ENCODE measurements around the gene COL4A2.

Gene COL4A2

GRCh38 chr13:110458017-110458416, 150.9 kb downstream of the COL4A2 start:
- TF ChIP-seq CTCF (conservative IDR thresholded peaks at IDR 0.05; ENCODE audit: low read depth) = no peak
- CTCF ChIA-PET = no interaction called here
- POLR2A ChIA-PET (ENCODE audit: low non-redundant PET) = no interaction called here
- DNase-seq (ENCODE audit: low spot score) = no peak
- no peak overlapping the region for H3K27ac ChIP-seq

GRCh38 chr13:110458594-110459365, 151.7 kb downstream of the COL4A2 start:
- ChIA-PET CTCF (interaction anchor here (0.6 kb wide), 1 partner anchor 152 kb away, joined by 3 read pairs; the partner anchor contains the start of genes COL4A1 and COL4A2), POLR2A (ENCODE audit: low non-redundant PET) (no interaction called here)
- no peak for DNase-seq (ENCODE audit: low spot score)

GRCh38 chr13:110462091-110462490, 155.0 kb downstream of the COL4A2 start:
- CTCF ChIA-PET = interaction anchor here (0.6 kb wide), 1 partner anchor 190 kb away, joined by 3 read pairs; no protein-coding TSS in a partner anchor
- POLR2A ChIA-PET (ENCODE audit: low non-redundant PET) = no interaction called here
- DNase-seq (ENCODE audit: low spot score) = no peak
- no peak for TF ChIP-seq CTCF (conservative IDR thresholded peaks at IDR 0.05; ENCODE audit: low read depth)
- no peak overlapping the region for H3K27ac ChIP-seq

More at GRCh38 chr13:110458594-110459365, 151.7 kb downstream of the COL4A2 start:
- TF ChIP-seq CTCF (conservative IDR thresholded peaks at IDR 0.05; ENCODE audit: low read depth) = no peak
- no peak overlapping the region for H3K27ac ChIP-seq

- CTCF ChIA-PET = no interaction called here
- POLR2A ChIA-PET (ENCODE audit: low non-redundant PET) = no interaction called here
- H3K27ac ChIP-seq = no peak overlapping the region
- DNase-seq (ENCODE audit: low spot score) = no peak
- TF ChIP-seq CTCF (conservative IDR thresholded peaks at IDR 0.05; ENCODE audit: low read depth) = no peak
Observed at GRCh38 chr13:110463156-110463555, 156.1 kb downstream of the COL4A2 start.

GRCh38 chr13:110463871-110464510, 156.9 kb downstream of the COL4A2 start:
- no peak for TF ChIP-seq CTCF (conservative IDR thresholded peaks at IDR 0.05; ENCODE audit: low read depth)
- ChIA-PET CTCF (interaction anchor here (3.1 kb wide), 1 partner anchor 8 kb away, joined by 16 read pairs; no protein-coding TSS in a partner anchor), POLR2A (ENCODE audit: low non-redundant PET) (no interaction called here)
- H3K27ac ChIP-seq = no peak overlapping the region
- DNase-seq (ENCODE audit: low spot score) = no peak

- POLR2A ChIA-PET (ENCODE audit: low non-redundant PET) = no interaction called here
- TF ChIP-seq CTCF (conservative IDR thresholded peaks at IDR 0.05; ENCODE audit: low read depth) = no peak
- DNase-seq (ENCODE audit: low spot score) = no peak
- CTCF ChIA-PET = interaction anchor here (3.1 kb wide), 1 partner anchor 9 kb away, joined by 16 read pairs; no protein-coding TSS in a partner anchor
- H3K27ac ChIP-seq = no peak overlapping the region
Observed at GRCh38 chr13:110464556-110465333, 157.7 kb downstream of the COL4A2 start.

Data from RWPE1 (cell line).